Gastroesophageal sphincter (tissue), 4 donors: ENCODE measurements around the gene ELAVL3. TPM values are rescaled to one million over a fixed set of nuclear protein-coding genes. Genes with fewer than 3 reads are reported as not detected.
A peak's percentile ranks its signal among the peaks of the same experiment; 100 is the strongest.

Experiments used
- ATAC-seq: fragments of 150-250 bp; one replicate; pipeline ENCODE4 v1.9.1; 2016; ENCODE audit warnings: mild to moderate bottlenecking, moderate library complexity
- H3K27ac ChIP-seq, 4 donors: fragments of 200-600 bp; sonication (generic) in 3 of 4; 1 replicate in 3 of 4; 2 replicates in 1 of 4; pipeline ENCODE4 v1.5.1; 2016 to 2019
- H3K27me3 ChIP-seq: fragments of 200-600 bp; sonication (generic); one replicate; pipeline ENCODE4 v1.5.1; 2019
- H3K36me3 ChIP-seq, 2 donors: fragments of 200-600 bp; sonication (generic); one replicate each; pipeline ENCODE4 v1.5.1; 2019; ENCODE audit warnings: control low read depth in 1 of 2
- H3K4me1 ChIP-seq, 3 donors: fragments of 200-600 bp; sonication (generic); 1 replicate in 2 of 3; 2 replicates in 1 of 3; pipeline ENCODE4 v1.5.1; 2016 to 2019; ENCODE audit warnings: control low read depth in 2 of 3
- H3K4me3 ChIP-seq, 2 donors: fragments of 200-600 bp; sonication (generic); one replicate each; pipeline ENCODE4 v1.5.1; 2019; ENCODE audit warnings: mild to moderate bottlenecking in 1 of 2, moderate library complexity in 1 of 2
- H3K9me3 ChIP-seq, 3 donors: fragments of 200-600 bp; sonication (generic); one replicate each; pipeline ENCODE4 v1.5.1; 2017 to 2019; ENCODE audit warnings: control low read depth in 2 of 3
- CTCF ChIP-seq, 4 experiments: fragments of 200-600 bp in 2 of 4; fragments of 450-650 bp in 2 of 4; sonication (generic) in 1 of 4; IDR thresholded peaks; one replicate each; pipeline ENCODE4 v1.5.1; 2017 to 2019; ENCODE audit warnings: antibody characterized with exemption in 4 of 4, mild to moderate bottlenecking in 2 of 4, moderate library complexity in 2 of 4
- EP300 ChIP-seq: sonication (generic); formaldehyde crosslinking; IDR thresholded peaks from one replicate; pipeline ENCODE4 v1.6.1; 2017; ENCODE audit warnings: antibody characterized with exemption, mild to moderate bottlenecking
- POLR2A ChIP-seq, 2 donors: fragments of 450-650 bp; IDR thresholded peaks; one replicate each; pipeline ENCODE4 v1.6.1; 2017; ENCODE audit warnings: antibody characterized with exemption in 2 of 2, mild to moderate bottlenecking in 2 of 2, moderate library complexity in 1 of 2
- POLR2AphosphoS5 ChIP-seq: sonication (generic); formaldehyde crosslinking; IDR thresholded peaks from one replicate; pipeline ENCODE4 v1.6.1; 2017; ENCODE audit warnings: antibody characterized with exemption
- WGBS, 2 donors: methylation state at CpG; one replicate each; pipeline ENCODE4 v1.1.5; 2018; ENCODE audit warnings: low coverage in 1 of 2; 5-methylcytosine and 5-hydroxymethylcytosine counted together
- total RNA-seq, 4 donors: library from RNA; depleted of rRNA; stranded (reverse); fragments of >200 nt; gene quantifications; one replicate each; pipeline ENCODE4 v1.1.0, GENCODE V29; 2016

ELAVL3 gene
- total RNA-seq, 4 donors from 2014 or later, result 0.04 to 3.3 (median 0.27) TPM; not detected in 1

DNA sequence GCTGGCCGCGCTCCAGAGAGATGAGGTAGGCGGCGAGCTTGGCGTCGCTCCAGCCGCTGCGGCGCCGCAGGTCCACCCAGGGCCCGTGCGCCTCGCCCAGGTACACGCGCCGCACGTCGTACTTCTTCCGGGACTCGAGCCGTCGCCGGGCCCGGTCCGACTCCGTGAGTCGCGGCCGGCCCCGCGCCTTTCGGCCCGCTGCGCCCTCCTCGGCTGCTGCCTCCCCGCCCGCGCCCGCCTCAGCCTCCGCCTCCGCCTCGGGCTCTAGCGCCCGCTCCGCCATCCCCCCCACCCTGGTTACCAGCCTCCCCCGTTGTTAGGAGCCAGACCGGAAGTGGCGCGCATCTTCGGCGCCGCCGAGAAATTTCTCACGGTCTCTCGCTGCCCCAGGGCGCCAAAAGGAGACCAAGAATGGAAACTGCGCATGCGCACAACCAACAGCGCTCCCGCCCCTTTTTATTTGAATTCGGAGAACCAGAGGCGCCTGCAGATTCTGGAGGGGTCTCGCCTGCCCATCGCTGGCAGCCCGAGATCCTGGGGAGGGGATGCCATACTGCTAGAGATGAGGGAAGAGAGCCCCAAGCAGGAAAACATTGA lies 24.8 kb upstream of the ELAVL3 start, which contains the start of gene ZNF653:
Gene ZNF653, minus strand, starts transcription at position 336 of the 597 bp plus-strand sequence. Its CDS starts 53 bp downstream, at position 283.
- H3K27me3 ChIP-seq, result no peaks in the 10 kb centered on the region
- H3K4me3 ChIP-seq, result peak within 1 kb of the TSS; percentile 73 to 89
- WGBS, 2 donors, result 0% methylated on average over 24 of the region's 65 CpGs; no CpG with 5 or more reads in 1 of the 2 donors
- ATAC-seq, result peak; percentile 82
- TF ChIP-seq EP300 (no peak), POLR2AphosphoS5 (no peak), POLR2A (IDR thresholded peaks at IDR 0.05) (peak; percentile 48 to 50), CTCF (IDR thresholded peaks at IDR 0.05) (no peak)
- peak within 1 kb of the TSS; percentile 83 to 98 (median 96) for H3K27ac ChIP-seq
- no peaks in the 10 kb centered on the region for H3K9me3 ChIP-seq
- H3K36me3 ChIP-seq, result peaks cover 0 to 45% of the 10 kb centered on the region in 2 donors
- peaks cover 0 to 19% (median 5%) of the 10 kb centered on the region in 3 donors for H3K4me1 ChIP-seq

- no peak for TF ChIP-seq EP300
- peak; percentile 41 for TF ChIP-seq POLR2AphosphoS5
- 0% methylated on average over 3 of the region's 33 CpGs; no CpG with 5 or more reads in 1 of the 2 donors for WGBS, 2 donors
- peak; percentile 97 for ATAC-seq
- H3K4me3 ChIP-seq, result peak overlapping the region; percentile 73 to 89
- peaks cover 0 to 19% (median 5%) of the 10 kb centered on the region in 3 donors for H3K4me1 ChIP-seq
- H3K9me3 ChIP-seq, result no peaks in the 10 kb centered on the region
- peaks cover 0 to 40% of the 10 kb centered on the region in 2 donors for H3K36me3 ChIP-seq
- H3K27ac ChIP-seq, result peak overlapping the region; percentile 83 to 98 (median 96)
- no peaks in the 10 kb centered on the region for H3K27me3 ChIP-seq
Measured at GRCh38 chr19:11505032-11505503, 24.2 kb upstream of the ELAVL3 start.

DNA sequence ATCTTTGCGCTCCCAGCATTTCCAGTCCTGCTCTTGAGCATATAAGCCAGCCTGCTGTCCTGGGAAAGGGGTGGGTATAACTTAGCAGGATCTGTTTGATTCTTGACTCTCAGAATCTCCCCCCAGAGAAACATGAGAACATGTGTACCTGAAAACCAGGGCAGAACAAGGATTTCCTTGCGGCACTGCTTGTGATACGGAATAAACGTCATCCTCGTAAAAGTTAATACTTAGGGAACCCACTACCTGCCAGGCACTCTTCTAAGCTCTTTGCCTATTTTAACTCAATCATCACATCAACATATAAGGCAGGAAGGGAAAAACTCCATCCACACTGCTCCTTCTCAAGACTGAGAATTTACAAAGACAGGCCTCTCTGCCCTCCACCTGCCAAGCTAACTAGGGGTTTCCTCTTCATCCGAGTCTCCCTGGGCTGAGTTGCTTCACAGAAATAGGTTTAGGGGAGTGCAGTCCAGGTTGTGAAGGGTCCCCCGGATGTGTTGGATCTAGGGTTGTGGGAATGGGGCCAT lies 23.7 kb upstream of the ELAVL3 start:
- TF ChIP-seq EP300 (no peak), POLR2AphosphoS5 (no peak), POLR2A (IDR thresholded peaks at IDR 0.05) (no peak), CTCF (IDR thresholded peaks at IDR 0.05) (no peak)
- H3K4me3 ChIP-seq, result peak overlapping the region; percentile 73 to 89
- peaks cover 0 to 19% (median 5%) of the 10 kb centered on the region in 3 donors for H3K4me1 ChIP-seq
- H3K27ac ChIP-seq, result peak overlapping the region; percentile 54 to 98 (median 96)
- no peaks in the 10 kb centered on the region for H3K9me3 ChIP-seq
- no peaks in the 10 kb centered on the region for H3K27me3 ChIP-seq
- 13 to 46% methylated on average over 4 to 6 of the region's 7 CpGs for WGBS, 2 donors
- ATAC-seq, result no peak
- H3K36me3 ChIP-seq, result peaks cover 0 to 37% of the 10 kb centered on the region in 2 donors

GRCh38 chr19:11499890-11500420 lies 19.1 kb upstream of the ELAVL3 start:
- 51 to 94% methylated on average over 2 to 6 of the region's 7 CpGs for WGBS, 2 donors
- Histone ChIP-seq H3K4me1 (peaks cover 0 to 12% (median 0%) of the 10 kb centered on the region in 3 donors), H3K27ac (no peak overlapping the region), H3K36me3 (peaks cover 0 to 57% of the 10 kb centered on the region in 2 donors), H3K9me3 (no peaks in the 10 kb centered on the region), H3K27me3 (no peaks in the 10 kb centered on the region), H3K4me3 (no peak overlapping the region)
- TF ChIP-seq POLR2A (IDR thresholded peaks at IDR 0.05), result no peak
- no peak for TF ChIP-seq POLR2AphosphoS5
- no peak for TF ChIP-seq CTCF (IDR thresholded peaks at IDR 0.05)
- no peak for TF ChIP-seq EP300
- ATAC-seq, result no peak

- peaks cover 0 to 5% (median 0%) of the 10 kb centered on the region in 3 donors for H3K4me1 ChIP-seq
Measured at GRCh38 chr19:11499220-11499726, 18.4 kb upstream of the ELAVL3 start.

More at GRCh38 chr19:11499220-11499726, 18.4 kb upstream of the ELAVL3 start:
- TF ChIP-seq CTCF (IDR thresholded peaks at IDR 0.05) (no peak), POLR2A (IDR thresholded peaks at IDR 0.05) (no peak), EP300 (no peak), POLR2AphosphoS5 (no peak)
- no peak overlapping the region for H3K4me3 ChIP-seq
- no peak for ATAC-seq
- no peaks in the 10 kb centered on the region for H3K27me3 ChIP-seq
- WGBS, 2 donors, result 95 to 100% methylated on average over 2 to 4 of the region's 6 CpGs
- peaks cover 0 to 64% of the 10 kb centered on the region in 2 donors for H3K36me3 ChIP-seq
- H3K27ac ChIP-seq, result no peak overlapping the region
- no peaks in the 10 kb centered on the region for H3K9me3 ChIP-seq
